ENCODE results near the gene ELMO3.
A peak's percentile ranks its signal among the peaks of the same experiment; 100 is the strongest.

GRCh38 chr16:67246081-67246755 lies 47.3 kb downstream of the ELMO3 start:
- no peak for TF ChIP-seq POLR2A (IDR thresholded peaks at IDR 0.05; ENCODE audit: borderline replicate concordance, extremely low read depth, insufficient read depth, insufficient read length)
- TF ChIP-seq, protein P1, sequence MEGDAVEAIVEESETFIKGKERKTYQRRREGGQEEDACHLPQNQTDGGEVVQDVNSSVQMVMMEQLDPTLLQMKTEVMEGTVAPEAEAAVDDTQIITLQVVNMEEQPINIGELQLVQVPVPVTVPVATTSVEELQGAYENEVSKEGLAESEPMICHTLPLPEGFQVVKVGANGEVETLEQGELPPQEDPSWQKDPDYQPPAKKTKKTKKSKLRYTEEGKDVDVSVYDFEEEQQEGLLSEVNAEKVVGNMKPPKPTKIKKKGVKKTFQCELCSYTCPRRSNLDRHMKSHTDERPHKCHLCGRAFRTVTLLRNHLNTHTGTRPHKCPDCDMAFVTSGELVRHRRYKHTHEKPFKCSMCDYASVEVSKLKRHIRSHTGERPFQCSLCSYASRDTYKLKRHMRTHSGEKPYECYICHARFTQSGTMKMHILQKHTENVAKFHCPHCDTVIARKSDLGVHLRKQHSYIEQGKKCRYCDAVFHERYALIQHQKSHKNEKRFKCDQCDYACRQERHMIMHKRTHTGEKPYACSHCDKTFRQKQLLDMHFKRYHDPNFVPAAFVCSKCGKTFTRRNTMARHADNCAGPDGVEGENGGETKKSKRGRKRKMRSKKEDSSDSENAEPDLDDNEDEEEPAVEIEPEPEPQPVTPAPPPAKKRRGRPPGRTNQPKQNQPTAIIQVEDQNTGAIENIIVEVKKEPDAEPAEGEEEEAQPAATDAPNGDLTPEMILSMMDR (IDR thresholded peaks at IDR 0.05 in 2 of 3, conservative IDR thresholded peaks at IDR 0.05 in 1 of 3; ENCODE audit: borderline replicate concordance in 1 of 3, insufficient read depth in 1 of 3, low read depth in 2 of 3, low read length in 2 of 3): peak in 2 of 3 experiments; percentile 36 to 53; a peak in 4 of 6 replicates
- no peak for TF ChIP-seq ELF1 (IDR thresholded peaks at IDR 0.05; ENCODE audit: borderline replicate concordance, low read depth)
- no peak for TF ChIP-seq EZH2 (IDR thresholded peaks at IDR 0.05)
- no peak for TF ChIP-seq SP1 (IDR thresholded peaks at IDR 0.05; ENCODE audit: low read depth)

Measured in HCT116 (cell line).